ENCODE data around the gene SHMT2.

The SHMT2 gene

DNA sequence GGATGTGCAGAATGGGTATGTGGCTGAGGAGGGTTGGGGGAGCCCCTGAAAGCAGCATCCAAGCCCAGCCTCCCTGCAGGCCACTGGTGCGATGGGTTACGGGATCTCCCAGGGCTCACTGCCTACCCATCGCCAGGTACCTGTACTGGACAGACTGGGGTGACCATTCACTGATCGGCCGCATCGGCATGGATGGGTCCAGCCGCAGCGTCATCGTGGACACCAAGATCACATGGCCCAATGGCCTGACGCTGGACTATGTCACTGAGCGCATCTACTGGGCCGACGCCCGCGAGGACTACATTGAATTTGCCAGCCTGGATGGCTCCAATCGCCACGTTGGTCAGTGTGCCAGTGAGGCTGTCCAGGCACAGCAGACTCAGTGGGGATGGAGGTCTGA lies 31.2 kb upstream of the SHMT2 start:
- ATAC-seq, result no peak
- no peak for DNase-seq

DNA sequence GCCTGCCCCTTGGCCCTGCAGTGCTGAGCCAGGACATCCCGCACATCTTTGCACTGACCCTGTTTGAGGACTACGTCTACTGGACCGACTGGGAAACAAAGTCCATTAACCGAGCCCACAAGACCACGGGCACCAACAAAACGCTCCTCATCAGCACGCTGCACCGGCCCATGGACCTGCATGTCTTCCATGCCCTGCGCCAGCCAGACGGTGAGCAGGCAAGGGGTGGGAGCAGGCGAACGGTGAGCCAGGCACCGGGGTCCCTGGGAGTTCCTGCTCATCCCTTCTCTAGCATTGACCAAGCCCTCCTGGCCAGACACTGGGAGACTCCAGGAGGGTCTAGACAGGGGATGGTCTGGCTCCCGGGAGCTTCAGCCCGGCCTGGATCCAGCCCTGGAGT lies 30.3 kb upstream of the SHMT2 start:
- DNase-seq, result no peak
- no peak for ATAC-seq

DNA sequence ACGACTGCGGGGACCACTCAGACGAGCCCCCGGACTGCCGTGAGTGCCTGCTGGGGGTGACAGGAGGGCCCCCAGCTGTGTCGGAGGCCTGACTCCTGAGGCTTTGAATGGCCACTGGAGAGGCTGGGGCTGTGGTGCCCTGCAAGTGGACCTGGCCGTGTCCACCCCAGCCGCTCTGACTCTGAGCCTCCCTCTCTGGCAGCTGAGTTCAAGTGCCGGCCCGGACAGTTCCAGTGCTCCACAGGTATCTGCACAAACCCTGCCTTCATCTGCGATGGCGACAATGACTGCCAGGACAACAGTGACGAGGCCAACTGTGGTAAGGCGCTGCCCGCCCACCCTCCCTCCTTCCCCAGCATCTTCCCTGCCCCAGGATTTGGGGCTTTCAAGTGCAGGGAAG lies 29.0 kb upstream of the SHMT2 start:
- no peak for ATAC-seq
- no peak for DNase-seq

DNA sequence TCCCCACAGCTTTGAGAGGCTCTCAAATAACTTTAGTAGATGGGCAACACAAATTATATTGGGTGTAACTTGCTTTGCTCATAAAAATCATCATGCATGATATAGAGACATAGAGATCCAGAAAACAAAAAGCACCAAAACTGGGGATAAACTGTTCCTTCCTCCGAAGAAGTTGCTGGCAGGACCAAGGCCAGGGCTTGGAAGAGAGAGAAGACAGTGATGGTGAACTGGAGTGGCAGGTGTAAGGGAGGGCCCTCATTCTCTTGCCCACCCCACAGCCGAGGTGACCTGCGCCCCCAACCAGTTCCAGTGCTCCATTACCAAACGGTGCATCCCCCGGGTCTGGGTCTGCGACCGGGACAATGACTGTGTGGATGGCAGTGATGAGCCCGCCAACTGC lies 28.3 kb upstream of the SHMT2 start:
- DNase-seq (no peak), ATAC-seq (no peak)

DNA sequence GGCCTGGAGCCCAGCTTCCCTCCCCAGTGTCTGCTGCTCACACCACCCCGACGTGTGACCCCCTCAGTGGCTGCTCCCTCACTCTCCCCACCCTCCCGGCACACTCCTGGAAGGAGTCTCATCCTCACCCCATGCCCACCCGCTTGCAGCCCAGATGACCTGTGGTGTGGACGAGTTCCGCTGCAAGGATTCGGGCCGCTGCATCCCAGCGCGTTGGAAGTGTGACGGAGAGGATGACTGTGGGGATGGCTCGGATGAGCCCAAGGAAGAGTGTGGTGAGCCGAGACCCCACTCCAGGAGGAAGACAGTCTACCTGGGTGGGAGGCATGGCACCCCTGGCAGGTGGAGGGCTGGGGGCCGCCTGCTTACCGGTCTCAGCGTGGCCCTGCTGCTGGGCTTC lies 27.9 kb upstream of the SHMT2 start:
- DNase-seq (no peak), ATAC-seq (no peak)

DNA sequence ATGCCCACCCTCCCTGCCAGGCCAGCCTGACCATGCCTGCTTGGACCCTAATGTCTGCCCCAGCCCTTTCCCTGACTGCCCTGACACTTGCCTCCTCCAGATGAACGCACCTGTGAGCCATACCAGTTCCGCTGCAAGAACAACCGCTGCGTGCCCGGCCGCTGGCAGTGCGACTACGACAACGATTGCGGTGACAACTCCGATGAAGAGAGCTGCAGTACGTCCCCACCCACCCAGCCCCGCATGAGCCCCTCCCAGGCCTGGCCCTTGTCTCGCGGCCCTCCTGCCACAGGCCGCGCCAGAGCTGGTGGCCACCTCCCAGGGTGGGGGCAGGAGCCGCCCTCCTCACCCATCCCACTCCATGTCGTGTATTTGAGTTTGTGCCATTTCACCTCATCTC lies 27.2 kb upstream of the SHMT2 start:
- ATAC-seq (no peak), DNase-seq (no peak)

DNA sequence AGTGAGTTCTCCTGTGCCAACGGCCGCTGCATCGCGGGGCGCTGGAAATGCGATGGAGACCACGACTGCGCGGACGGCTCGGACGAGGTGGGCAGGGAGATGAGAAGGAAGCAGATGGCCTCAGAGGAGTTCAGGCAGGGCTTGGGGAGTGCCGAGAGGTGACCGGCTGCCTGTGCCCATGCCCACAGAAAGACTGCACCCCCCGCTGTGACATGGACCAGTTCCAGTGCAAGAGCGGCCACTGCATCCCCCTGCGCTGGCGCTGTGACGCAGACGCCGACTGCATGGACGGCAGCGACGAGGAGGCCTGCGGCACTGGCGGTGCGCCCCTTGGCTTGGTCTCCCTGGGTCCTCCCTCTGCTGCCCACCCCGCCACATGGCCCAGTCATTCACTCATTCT lies 26.3 kb upstream of the SHMT2 start:
- no peak for DNase-seq
- no peak for ATAC-seq

DNA sequence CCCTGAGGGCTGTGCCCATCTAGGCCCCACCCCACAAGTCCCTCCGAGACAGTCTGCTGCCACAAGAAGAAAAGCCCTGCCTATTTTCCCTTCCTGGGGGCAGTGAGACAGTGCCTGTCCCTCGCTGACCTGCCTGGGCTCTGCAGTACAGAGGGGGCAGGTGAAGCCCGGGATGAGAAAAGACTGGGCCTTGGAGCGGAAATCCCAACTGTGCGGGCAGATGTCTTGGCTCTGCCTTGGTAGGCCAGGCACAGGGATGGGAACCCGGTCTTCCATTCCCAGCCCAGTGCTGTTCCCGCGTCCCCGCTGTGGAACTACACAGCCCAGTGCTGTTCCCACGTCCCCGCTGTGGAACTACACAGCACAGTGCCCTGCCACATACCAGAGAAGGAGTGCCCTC lies 25.7 kb upstream of the SHMT2 start:
- no peak for ATAC-seq
- DNase-seq, result no peak

DNA sequence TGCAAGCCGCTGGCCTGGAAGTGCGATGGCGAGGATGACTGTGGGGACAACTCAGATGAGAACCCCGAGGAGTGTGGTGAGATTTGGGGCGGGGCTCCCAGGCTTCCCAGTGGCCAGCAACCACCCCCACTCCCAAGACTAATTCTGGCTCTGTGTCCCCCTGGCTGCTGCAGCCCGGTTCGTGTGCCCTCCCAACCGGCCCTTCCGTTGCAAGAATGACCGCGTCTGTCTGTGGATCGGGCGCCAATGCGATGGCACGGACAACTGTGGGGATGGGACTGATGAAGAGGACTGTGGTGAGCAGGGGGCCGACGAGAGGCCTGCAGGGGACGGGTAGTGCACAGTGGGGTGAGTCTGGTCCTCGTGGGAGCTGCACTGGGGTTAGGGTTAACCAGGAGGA lies 25.1 kb upstream of the SHMT2 start:
- DNase-seq, result no peak
- no peak for ATAC-seq

DNA sequence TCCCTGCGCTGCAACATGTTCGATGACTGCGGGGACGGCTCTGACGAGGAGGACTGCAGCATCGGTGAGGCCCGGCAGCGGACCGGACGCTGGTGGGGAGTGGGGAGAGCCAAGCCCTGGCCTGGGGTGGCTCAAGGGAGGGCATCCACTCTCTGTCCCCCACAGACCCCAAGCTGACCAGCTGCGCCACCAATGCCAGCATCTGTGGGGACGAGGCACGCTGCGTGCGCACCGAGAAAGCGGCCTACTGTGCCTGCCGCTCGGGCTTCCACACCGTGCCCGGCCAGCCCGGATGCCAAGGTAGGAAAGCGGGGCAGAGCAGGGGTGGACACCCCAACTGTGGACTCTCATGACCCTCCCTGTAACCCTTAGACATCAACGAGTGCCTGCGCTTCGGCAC lies 24.3 kb upstream of the SHMT2 start:
- ATAC-seq, result no peak
- no peak for DNase-seq

DNA sequence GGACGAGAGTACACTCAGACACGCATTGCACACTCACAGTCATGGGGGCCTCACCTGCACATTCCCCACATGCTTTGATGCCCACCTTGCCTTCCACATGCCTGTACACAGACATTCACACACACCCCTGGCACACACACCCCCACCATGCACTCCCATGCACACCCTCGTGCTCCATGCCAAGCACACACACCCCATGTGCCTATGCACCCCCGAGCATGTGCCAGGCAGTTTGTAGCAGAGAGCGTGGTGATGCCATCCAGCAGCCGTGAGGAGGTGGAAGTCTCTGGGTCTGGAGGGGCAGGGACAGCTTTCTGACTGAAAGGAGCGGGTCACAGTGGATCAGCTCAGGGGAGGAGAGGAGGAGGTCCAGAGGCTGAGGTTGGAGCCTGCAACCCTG lies 23.6 kb upstream of the SHMT2 start:
- ATAC-seq (no peak), DNase-seq (no peak)

DNA sequence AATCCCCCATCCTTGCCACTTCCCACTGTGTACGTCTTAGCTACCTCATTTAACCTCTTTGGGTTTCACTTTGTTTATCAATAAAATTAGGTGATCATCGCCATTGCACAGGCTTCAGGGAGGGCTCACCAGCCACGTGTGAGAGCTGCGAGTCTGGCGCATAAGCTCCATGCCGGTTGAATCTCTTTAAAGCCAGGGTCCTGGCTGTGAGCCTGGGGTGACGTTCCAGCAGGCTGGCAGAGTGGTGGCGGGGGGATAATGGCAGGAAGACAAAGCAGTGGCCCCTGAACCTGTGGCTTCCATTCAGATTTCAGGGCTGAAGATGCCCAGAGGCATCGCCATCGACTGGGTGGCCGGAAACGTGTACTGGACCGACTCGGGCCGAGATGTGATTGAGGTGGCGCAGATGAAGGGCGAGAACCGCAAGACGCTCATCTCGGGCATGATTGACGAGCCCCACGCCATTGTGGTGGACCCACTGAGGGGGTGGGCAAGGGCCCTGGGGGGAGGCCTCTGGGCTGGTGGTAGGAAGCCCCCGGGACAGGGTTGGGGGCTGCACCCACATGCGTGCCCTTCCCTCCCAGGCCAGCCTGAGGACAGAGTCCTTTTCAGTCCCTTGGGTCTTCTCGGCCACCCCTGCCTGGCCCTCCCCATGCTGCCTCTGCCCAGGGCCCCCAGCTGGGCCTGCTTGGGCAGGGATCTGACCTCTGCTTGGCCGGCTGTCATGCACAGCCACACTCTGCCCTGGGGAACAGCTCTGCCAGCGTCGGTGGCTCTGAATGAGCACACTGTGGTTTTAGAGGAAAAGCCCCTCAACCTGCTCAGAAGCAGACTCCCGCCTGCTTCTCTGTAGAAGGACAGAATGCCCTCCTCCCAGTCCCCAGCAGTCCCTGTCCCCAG lies 21.5 kb upstream of the SHMT2 start:
- DNase-seq (no peak), ATAC-seq (no peak)

DNA sequence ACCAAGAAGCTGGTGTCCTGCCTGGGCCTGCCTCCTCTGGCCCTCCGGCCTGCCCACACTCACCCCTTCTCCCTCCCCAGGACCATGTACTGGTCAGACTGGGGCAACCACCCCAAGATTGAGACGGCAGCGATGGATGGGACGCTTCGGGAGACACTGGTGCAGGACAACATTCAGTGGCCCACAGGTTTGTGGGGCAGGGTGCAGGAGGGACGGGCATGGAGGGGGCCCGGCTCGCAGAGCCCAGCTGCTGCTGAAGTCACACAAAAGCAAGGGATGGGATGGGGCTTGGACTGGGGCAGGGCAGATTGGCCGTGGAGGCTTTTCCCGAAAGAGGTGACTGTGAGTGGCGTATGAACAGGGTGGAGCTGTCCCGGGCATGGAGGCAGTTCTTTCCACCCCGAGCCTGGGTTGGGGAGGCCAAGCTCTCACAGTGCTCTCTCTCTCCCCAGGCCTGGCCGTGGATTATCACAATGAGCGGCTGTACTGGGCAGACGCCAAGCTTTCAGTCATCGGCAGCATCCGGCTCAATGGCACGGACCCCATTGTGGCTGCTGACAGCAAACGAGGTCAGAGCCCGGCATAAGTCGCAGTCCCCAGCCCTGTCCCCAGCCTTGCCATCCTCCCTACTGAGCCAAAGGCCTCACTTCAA lies 20.8 kb upstream of the SHMT2 start:
- DNase-seq, result no peak
- no peak for ATAC-seq

DNA sequence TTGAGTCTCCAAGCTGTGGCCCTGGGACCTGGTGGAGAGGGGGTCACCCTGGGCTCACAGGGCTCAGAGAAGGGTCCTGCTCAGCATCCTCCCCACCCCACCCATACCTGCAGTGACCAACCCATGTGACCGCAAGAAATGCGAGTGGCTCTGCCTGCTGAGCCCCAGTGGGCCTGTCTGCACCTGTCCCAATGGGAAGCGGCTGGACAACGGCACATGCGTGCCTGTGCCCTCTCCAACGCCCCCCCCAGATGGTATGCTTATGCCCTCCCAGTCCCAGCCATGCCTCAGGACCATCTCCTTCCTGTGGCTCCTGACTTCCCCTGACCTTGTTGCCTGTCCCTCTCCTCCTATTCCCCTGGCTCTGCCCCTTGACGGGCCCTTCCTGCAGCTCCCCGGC lies 19.6 kb upstream of the SHMT2 start:
- DNase-seq, result no peak
- ATAC-seq, result no peak

DNA sequence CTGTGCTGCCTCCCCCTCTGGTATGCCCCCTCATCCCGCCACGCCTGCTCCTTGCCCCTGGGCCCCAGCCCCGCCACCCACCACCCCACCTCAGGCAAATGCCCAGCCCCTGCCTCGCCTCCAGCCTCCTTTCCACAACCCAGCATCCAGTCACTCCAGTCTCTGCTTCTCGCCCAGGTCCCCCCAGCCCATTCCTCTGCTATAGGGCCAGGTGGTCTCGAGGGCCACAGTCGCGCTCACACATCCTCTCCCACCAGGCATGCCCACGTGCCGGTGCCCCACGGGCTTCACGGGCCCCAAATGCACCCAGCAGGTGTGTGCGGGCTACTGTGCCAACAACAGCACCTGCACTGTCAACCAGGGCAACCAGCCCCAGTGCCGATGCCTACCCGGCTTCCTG lies 19.1 kb upstream of the SHMT2 start:
- no peak for ATAC-seq
- DNase-seq, result no peak

DNA sequence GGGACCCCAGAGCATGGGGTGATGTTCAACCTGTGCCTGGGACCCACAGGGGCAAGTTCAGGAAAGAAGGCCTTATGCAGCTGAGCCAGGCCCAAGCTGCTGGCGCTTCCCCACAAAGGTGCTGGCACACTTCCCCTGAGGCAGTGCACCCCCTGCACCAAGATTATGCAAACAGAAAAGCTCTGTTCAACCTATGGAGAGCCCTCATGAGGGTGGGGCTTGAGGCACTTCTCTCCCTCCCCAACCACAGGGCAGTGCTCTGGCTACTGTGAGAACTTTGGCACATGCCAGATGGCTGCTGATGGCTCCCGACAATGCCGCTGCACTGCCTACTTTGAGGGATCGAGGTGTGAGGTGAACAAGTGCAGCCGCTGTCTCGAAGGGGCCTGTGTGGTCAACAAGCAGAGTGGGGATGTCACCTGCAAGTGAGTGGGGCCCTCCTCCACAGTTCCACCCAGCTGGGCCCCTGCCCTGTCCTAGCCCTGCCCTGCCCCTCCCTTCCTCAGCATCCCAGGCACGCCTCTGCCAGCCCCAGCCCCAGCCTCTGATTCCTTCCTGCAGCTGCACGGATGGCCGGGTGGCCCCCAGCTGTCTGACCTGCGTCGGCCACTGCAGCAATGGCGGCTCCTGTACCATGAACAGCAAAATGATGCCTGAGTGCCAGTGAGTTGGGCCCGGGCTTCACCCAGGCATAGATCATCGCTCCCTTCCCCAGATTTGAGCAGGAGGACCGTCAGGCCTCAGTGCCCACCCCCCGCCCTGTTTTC lies 18.4 kb upstream of the SHMT2 start:
- DNase-seq (no peak), ATAC-seq (no peak)

DNA sequence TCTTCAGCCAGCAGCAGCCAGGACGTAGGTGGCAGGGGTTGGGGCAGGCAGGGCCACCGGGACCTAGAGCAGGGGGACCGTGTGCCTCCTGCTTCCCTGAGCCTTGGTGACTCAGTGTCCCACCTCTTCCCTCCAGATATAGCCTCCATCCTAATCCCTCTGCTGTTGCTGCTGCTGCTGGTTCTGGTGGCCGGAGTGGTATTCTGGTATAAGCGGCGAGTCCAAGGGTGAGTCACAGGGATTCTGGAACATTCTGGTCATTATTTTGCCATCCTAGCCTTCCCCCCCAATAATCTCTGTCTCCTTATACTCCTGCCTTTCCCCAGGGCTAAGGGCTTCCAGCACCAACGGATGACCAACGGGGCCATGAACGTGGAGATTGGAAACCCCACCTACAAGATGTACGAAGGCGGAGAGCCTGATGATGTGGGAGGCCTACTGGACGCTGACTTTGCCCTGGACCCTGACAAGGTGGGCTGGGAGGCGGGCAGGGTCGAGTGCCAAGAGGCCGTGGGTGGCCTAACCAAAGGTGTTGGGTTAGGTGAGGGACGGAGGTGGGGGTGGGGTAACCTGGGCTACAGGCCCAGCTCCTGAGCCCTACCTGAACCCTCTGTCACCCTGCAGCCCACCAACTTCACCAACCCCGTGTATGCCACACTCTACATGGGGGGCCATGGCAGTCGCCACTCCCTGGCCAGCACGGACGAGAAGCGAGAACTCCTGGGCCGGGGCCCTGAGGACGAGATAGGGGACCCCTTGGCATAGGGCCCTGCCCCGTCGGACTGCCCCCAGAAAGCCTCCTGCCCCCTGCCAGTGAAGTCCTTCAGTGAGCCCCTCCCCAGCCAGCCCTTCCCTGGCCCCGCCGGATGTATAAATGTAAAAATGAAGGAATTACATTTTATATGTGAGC lies 17.5 kb upstream of the SHMT2 start:
- no peak for ATAC-seq
- DNase-seq, result no peak

DNA sequence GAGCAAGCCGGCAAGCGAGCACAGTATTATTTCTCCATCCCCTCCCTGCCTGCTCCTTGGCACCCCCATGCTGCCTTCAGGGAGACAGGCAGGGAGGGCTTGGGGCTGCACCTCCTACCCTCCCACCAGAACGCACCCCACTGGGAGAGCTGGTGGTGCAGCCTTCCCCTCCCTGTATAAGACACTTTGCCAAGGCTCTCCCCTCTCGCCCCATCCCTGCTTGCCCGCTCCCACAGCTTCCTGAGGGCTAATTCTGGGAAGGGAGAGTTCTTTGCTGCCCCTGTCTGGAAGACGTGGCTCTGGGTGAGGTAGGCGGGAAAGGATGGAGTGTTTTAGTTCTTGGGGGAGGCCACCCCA lies 16.8 kb upstream of the SHMT2 start:
- no peak for ATAC-seq
- DNase-seq, result no peak

DNA sequence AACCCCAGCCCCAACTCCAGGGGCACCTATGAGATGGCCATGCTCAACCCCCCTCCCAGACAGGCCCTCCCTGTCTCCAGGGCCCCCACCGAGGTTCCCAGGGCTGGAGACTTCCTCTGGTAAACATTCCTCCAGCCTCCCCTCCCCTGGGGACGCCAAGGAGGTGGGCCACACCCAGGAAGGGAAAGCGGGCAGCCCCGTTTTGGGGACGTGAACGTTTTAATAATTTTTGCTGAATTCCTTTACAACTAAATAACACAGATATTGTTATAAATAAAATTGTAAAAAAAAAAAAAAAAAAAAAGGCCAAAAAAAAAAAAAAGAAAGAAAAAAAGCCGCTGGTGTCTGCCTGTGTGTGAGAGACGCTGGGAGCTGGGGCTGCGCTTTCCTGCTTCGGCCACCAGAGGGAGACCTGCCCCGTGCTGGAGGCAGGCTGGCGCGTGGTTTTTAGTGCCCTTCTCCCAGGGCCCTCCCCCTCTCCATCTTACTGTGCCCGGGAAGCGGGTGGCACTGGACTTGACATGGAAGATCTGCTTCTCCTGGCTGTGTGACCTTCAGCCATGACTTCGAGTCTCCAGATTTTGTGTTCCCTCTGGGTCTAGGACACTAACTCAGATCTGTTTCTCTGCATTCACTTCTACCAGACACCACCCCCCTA lies 16.3 kb upstream of the SHMT2 start:
- ATAC-seq, result peak; percentile 67
- DNase-seq, result peak; percentile 87

DNA sequence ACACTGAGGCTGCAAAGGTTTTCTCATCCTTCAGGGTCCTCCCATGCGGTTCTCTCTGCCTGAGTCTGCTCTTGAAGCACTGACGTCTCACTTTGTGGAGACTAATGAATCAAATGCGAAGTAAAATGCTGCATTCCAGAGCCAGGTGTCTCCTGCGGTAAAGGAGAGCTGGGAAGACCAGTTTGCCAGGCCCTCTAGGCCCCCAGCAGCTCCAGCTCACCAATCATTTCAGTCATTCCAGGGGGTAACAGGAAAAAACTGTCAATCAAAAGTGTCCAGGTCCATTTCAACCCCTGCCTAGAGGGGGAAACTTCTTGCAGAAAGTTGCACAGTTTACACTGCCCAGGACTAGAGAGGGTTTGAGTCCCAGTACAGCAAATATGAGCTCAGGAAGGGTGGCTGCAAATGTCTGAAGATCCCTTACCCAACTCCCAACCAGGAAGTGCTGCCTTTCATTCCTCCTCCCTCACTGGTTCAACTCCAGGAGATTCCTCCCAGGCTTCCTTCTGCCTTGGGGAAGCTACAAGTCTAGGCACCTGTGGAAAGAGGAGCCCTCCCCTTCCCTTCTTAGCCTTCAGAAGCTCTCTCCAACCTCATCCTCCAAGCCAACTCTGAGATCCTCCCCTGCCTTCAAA lies 15.6 kb upstream of the SHMT2 start:
- DNase-seq, result no peak
- ATAC-seq, result no peak

DNA sequence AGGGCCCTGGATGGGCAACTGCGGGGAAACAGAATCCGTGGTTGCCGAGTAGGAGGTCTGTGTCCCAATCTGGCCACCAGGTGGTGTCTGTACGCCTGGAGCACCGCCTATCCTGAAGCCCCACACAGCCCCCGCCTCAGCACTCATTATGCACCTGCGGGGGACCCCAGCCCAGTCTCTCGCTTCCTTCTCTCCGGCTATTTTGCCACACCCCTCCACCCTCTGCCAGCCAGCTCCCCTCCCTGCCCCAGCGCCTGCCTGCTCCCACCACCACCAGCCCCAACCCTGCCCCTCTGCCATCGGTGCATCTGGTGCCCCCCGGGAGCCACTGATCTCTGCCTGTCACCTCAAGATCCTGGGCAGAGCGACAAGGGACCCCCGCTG lies 15.1 kb upstream of the SHMT2 start:
- ATAC-seq (peak; percentile 52), DNase-seq (peak; percentile 77)
